GM12801 (cell line): ENCODE results near the gene SLC25A21.

ENCODE experiments used
- TF ChIP-seq, protein P1 (sequence below): IDR thresholded peaks from one replicate; pipeline ENCODE4 v1.5.1; 2011; ENCODE audit warnings: control low read depth; ENCODE audit not compliant: insufficient read length; ENCODE audit errors: extremely low read depth

Gene SLC25A21

GRCh38 chr14:36738269-36738668 is 434.1 kb downstream of the SLC25A21 start:
- TF ChIP-seq, protein P1, sequence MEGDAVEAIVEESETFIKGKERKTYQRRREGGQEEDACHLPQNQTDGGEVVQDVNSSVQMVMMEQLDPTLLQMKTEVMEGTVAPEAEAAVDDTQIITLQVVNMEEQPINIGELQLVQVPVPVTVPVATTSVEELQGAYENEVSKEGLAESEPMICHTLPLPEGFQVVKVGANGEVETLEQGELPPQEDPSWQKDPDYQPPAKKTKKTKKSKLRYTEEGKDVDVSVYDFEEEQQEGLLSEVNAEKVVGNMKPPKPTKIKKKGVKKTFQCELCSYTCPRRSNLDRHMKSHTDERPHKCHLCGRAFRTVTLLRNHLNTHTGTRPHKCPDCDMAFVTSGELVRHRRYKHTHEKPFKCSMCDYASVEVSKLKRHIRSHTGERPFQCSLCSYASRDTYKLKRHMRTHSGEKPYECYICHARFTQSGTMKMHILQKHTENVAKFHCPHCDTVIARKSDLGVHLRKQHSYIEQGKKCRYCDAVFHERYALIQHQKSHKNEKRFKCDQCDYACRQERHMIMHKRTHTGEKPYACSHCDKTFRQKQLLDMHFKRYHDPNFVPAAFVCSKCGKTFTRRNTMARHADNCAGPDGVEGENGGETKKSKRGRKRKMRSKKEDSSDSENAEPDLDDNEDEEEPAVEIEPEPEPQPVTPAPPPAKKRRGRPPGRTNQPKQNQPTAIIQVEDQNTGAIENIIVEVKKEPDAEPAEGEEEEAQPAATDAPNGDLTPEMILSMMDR: no peak

DNA sequence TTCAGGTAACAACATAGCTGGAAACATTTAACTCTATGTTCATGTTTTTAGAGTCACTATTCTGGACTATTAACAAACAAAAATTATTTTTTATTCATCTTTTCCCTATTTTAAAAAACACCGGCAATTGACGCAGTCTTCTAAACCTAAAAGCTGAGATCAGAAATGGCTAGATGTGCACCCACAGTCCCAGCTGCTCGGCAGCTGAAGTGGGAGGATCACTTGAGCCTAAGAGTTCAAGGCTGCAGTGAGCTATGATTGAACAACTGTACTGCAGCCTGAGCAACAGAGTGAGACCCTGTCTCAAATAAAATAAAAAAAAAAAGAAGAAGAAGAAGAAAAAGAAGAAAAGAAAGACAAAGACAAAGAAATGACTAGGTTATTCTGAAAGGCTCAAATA is 446.3 kb downstream of the SLC25A21 start:
- TF ChIP-seq, protein P1: no peak

DNA sequence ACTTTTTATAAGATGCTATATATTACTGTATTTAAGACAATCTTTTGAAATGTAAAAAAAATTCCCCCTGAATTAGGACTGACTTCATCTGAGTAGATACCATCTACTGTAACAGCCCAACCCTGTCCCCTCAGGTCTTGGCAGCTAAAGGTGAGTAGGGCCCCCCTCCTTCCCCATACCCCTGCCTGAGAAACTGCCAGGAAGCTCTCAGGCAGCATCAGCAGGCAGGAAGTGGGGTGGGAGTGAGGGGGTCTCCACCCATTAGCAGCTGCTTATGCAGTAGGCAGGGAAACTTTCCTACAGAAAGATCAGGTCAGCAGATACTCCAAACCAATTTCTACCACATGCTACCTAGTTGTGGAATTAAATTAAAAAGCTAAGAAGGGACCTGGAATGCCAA is 448.2 kb downstream of the SLC25A21 start:
- TF ChIP-seq, protein P1: no peak

DNA sequence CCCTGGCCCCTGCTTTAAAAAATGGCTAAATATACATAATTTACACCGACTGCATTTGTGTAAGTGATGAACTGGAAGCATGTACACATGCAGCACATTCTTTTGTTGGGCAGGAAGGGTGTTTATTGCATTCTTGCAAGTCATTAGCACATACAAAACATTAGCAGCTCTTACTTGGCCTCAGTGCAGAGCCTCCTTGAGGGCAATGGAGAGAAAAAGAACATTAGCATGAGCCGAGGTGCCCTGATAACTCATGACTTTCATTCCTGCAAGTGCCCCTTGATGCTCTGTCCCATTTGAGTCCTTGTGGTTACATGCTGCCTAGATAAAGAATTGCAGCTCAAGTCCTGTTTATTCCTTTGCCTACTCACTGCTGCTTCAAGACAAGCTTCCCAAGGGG is 448.9 kb downstream of the SLC25A21 start:
- TF ChIP-seq, protein P1: no peak

DNA sequence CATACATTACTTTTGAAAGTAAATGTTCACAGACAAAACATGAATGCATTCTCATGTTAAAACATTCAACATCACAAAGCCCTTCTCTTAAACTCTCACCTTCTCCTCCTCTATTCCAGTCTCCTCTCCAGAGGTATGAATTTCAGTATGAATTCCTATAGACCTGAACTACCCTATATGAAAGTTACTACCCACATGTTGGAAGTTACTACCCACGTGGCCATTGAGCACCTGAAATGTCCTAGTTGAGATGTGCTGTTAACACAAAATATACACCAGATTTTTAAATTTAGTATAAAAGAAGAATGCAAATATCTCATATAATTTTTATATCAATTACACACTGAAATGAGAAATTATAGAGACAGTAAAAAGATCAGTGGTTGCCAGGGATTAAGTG is 450.5 kb downstream of the SLC25A21 start:
- TF ChIP-seq, protein P1: no peak

DNA sequence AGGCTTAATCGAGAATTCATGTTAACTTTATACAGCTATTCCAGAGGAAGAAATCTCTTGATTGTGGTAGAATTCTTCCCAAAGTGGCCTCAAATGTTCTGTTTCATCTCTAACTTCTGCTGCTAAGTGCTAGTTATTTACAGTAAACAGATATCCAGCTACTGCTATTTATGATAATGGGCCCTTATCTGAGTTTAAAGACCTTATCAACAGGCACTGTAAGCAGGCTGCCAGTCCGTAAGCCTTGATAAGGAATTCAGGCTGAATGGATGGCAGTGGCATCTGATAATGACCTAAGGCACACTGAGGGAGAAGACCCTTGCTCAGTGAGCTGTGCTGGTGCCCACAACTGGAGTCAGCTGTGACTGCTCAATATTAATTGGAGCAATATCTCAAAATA is 451.7 kb downstream of the SLC25A21 start:
- TF ChIP-seq, protein P1: no peak

- TF ChIP-seq, protein P1: no peak
Measured at GRCh38 chr14:36719823-36720222, 452.6 kb downstream of the SLC25A21 start.

- TF ChIP-seq, protein P1: no peak
Measured at GRCh38 chr14:36718216-36718615, 454.2 kb downstream of the SLC25A21 start.
